Uterus (tissue), 2 donors: ENCODE measurements around the gene ABCA2.

Source experiments
- POLR2A ChIP-seq, 2 donors: fragments of 450-650 bp; IDR thresholded peaks; one replicate each; pipeline ENCODE4 v1.6.1; 2016; ENCODE audit warnings: antibody characterized with exemption in 2 of 2, mild to moderate bottlenecking in 1 of 2, moderate library complexity in 1 of 2
- TF ChIP-seq, protein P1 (sequence below), 4 experiments: fragments of 200-600 bp in 2 of 4; fragments of 450-650 bp in 2 of 4; sonication (generic) in 2 of 4; IDR thresholded peaks; one replicate each; pipeline ENCODE4 v1.5.1; 2016 to 2019; ENCODE audit warnings: antibody characterized with exemption in 4 of 4, mild to moderate bottlenecking in 2 of 4, moderate library complexity in 1 of 4

DNA sequence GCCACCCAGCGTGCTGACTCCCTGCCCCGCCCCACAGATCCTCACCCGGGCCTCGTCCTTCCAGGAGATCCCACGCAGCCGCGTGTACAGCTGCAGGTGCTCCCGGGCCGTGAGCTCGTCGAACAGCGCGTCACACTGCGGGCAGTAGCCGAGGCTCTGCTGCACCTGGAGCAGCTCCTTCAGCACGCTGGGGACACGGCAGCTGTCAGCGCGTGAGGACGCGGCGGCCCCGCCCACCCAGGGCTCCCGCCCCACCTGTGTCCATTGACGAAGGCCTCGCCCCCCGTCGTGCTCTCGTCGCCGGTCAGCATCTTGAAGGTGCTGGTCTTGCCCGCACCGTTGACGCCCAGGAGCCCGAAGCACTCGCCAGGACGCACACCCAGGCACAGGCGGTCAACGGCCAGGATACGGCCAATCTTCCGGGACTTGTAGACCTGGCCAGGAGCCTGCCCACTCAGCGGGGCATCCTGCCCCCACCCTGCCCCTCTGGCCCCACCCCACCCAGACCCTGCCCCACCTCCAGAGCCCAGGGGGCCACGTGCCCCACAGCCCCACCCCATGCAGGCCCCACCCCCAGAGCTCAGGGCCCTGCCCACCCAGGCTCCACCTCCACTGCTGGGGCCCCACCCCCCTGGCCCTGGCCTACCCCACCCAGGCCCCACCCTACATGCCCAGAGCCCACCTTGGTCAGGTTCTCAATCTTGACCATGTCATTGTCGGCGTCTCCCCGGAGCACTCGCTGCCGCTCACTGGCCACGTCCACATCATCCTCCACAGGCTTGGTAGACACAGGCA lies 17.9 kb downstream of the ABCA2 start:
- TF ChIP-seq, protein P1, sequence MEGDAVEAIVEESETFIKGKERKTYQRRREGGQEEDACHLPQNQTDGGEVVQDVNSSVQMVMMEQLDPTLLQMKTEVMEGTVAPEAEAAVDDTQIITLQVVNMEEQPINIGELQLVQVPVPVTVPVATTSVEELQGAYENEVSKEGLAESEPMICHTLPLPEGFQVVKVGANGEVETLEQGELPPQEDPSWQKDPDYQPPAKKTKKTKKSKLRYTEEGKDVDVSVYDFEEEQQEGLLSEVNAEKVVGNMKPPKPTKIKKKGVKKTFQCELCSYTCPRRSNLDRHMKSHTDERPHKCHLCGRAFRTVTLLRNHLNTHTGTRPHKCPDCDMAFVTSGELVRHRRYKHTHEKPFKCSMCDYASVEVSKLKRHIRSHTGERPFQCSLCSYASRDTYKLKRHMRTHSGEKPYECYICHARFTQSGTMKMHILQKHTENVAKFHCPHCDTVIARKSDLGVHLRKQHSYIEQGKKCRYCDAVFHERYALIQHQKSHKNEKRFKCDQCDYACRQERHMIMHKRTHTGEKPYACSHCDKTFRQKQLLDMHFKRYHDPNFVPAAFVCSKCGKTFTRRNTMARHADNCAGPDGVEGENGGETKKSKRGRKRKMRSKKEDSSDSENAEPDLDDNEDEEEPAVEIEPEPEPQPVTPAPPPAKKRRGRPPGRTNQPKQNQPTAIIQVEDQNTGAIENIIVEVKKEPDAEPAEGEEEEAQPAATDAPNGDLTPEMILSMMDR (IDR thresholded peaks at IDR 0.05), result no peak
- no peak for TF ChIP-seq POLR2A (IDR thresholded peaks at IDR 0.05)
